ENCODE measurements around the gene DSTN.

The DSTN gene

GRCh38 chr20:17640146-17640874 lies 70.4 kb downstream of the DSTN start:
- no peak for DNase-seq

DNA sequence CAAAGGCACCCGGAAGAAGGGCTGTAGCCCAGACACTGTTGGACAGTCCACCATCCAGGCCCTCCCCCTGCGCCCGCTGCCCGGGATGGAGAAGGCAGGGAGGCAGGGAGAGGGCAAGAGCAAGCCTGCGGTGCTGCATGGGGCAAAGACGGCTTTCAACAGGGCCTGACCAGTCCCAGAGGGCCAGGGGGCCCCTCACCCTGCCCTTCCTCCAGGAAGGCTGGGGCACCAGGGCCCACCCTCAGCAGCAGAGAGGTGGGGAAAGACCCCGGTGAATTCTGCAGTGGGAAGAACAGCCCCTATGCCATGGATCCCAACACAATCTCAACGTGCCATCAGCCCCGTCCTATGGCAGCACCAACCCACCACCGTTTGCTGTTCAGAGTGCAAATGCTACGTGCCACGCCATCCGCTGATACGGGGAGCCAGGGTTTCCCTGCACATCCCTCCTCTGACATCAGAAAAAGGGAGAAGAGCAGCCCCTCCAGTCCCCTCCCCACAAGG lies 71.1 kb downstream of the DSTN start:
- no peak for DNase-seq

DNA sequence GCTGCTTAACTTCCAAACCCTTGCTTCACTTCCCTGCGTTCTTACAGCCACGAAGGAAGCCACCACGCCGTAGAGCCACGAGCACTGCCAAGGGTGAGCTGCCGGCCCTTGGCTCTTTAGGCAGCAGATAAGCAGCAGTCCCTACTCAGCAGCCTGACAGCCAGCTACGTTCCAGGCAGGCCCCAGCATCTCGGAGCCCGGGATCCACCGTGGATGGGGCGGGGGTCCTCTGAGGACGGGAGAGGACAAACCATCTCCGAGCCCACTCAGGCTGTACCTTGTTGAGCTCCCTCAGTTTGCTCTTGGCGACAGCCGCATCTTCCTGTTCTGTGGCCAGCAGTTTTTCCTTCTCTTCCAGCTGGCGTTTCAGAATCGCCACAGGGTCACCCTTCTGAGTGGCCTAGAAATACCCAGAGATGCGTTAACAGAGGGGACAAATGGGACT lies 71.7 kb downstream of the DSTN start:
- no peak for DNase-seq

GRCh38 chr20:17641993-17642392 lies 72.1 kb downstream of the DSTN start:
- DNase-seq = no peak

- DNase-seq = no peak
These were observed 72.8 kb downstream of the DSTN start for GRCh38 chr20:17642404-17643269.

- no peak for DNase-seq
These were observed 73.8 kb downstream of the DSTN start for GRCh38 chr20:17643531-17644188.

DNA sequence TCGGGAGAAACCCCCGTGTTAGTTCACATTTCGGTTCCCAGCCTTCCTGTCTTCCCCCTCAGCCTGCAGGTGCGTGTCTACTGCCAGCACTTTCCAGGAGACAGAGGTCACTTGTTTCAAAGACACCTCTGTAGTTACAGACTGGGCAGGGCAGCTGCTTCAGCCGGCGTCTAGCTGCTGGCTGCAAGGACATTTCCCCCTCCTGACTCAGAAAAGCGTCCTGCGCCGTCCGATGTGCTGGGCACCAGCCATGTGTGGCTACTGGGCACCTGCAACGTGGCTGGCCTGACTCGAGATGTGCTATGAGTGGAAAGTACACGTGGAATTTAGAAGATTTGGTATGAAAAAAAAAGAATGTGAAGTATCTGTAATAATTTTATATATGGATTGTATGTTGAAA lies 74.6 kb downstream of the DSTN start:
- no peak for DNase-seq

DNA sequence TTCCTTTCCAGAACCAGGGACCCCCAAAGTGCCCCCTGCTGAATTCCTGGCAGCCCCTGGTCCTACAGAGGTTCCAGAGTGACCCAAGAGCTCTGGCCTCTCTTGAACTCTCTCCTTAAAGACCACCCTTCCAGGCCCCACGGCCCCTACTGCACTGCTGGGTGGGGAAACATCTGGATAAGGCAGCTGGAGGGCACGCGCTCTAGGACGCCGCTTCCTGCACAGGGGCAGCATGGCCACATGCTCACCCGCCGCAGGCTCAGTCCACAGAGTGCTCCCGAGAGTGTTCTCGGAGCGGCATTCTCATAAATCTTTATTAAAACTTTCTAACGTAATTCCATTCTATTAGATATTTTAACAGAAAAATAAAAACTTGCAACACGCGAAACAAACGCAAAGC lies 75.1 kb downstream of the DSTN start:
- DNase-seq = no peak

DNA sequence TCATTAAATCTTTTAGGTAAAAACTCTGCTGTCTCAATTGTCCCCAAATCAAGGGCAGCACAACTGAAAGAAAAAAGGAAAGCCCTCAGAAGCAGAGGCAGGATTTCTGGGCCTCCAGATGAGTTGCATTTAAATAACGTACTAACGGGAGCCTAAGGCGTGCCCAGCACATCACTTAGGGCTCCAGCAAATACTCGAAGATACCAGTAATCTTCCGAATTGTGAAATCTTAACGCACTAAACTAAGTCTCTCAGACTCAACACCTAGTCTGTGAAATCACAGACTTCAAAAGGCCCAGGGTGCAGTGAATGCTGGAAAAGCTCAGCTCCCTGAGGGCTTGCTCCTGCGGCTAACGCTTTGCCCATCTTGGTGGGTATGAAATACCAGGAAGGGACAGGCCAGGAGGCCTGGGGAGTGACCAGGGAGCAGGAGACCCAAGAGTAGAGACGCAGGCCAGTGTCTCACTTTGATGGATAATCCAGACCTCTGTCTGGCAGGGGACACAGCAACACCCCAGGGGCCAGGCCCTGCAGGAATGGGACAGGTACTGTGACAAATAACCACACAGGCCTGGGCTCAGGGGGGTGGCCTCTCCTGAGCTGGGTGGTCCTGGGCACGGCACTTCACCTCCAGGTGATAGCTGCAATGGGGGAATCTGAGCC lies 75.8 kb downstream of the DSTN start:
- DNase-seq = no peak

GRCh38 chr20:17646209-17646960 lies 76.5 kb downstream of the DSTN start:
- DNase-seq = no peak

- no peak for DNase-seq
These were observed 77.1 kb downstream of the DSTN start for GRCh38 chr20:17646961-17647301.

GRCh38 chr20:17647391-17648314 lies 77.8 kb downstream of the DSTN start:
- DNase-seq = no peak

- no peak for DNase-seq
These were observed 78.4 kb downstream of the DSTN start for GRCh38 chr20:17648315-17648646.

GRCh38 chr20:17648791-17649730 lies 79.2 kb downstream of the DSTN start:
- no peak for DNase-seq

DNA sequence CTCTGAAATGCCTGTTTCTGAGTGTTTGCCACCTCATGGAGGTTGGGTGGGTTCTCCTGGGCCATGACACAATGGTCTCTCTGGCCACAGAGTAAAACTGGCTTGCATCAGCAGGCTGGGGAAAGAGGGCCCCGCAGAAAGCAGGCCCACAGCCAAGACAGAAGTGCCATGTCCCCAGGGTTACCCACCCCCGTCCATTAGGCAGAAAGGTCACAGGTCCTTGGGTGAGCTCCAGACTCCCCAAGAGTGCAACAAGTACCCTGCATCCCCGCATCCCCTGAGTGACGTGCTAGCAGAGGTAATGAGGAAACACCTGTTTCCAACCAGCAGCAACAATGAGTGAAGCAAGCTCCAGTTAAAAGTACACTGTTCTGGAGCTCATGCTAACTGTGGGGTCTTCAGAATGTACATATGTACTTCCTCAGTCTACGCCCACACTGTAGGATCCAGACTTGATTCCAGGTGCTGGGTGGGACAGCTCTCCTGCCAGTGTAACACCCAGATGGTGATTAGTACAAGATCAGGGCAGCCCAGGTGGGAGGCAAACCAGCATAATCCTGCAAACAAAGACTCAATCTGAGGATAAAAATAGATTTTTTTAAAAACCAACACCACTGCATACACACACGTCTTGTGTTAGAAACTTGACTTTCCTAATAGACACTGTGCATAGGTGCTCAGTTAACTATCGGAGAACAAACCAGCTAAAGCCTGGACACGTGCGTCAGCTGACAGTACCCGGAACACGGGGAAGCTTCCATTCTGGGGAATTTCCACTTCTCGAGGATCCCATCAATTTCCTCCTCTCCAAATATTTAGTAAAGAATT lies 80.6 kb downstream of the DSTN start:
- DNase-seq = no peak

DNA sequence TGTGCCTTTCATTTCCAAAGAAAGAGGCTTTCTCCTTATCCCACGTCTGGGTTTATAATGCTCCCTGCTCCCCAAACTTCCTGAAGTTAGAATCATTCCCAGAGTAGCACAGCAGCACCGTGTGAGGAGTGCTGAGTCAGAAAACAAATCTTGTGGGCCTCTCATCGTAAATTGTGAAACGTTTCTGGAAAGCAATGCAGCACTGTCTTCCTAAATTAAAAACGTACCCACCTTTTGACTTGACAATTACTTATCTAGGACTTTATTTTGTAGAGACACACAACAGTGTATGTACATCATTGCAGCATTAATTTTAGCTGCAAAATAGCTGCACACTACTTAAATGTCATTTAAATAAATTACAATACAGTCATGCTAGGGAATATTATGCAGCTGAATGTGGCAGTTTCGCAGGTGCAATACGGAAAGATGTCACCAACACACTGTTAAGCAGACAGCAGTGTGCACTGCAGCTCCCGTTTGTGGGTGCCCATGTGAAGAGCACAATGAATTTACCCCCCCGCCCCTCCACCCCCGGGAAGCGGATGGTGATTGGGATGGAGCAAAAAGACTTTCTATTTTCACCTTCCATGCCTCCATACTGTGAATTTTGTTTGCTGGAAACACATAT lies 81.4 kb downstream of the DSTN start:
- no peak for DNase-seq

DNA sequence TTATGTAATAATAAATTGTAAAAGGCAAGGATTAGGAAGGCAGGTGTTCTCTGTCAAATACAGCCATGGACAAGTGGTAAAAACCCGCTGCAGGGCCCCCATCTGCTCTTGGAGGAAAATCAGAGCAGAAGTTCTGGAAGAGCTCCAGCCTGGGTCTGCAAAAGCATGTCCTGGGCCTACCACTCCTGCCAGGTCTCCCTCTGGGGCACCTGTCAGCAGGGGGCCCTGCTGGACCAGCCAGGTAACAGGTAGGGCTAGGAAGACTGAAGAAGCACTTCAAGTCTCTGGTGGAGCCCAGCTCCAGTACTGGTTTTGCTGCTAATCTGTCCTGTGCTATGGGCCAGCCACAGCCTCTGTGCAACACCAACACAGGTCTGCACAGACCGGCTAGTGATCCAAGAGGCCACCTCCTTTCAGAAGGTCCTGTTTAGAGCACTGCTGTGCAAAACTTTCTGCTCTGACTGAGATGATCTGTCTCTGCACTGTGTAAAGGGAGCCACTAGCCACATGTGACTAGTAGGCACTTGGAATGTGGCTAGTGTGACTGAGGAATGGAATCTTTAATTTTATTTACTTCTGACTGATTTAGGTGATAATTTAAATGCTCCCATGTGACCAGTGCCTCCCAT lies 82.0 kb downstream of the DSTN start:
- DNase-seq = no peak

- DNase-seq = no peak
These were observed 82.5 kb downstream of the DSTN start for GRCh38 chr20:17652411-17652810.
